H1 (cell line): Measurements from ENCODE around the gene MUC5AC.

Experiments
- CBX8 ChIP-seq: fragments of 300-800, 300-1000 bp; sonication (generic); IDR thresholded peaks from 2 replicates; pipeline ENCODE4 v1.7.1; 2016; ENCODE audit warnings: low read depth, low read length, borderline replicate concordance
- CTCF ChIP-seq, 3 experiments: IDR thresholded peaks; 1 replicate in 2 of 3; 2 replicates in 1 of 3; pipeline versions ENCODE4 v1.5.1 to v1.6.1; 2011; ENCODE audit warnings: low read length in 3 of 3, mild to moderate bottlenecking in 3 of 3, inconsistent platforms in 2 of 3, low read depth in 1 of 3, moderate library complexity in 1 of 3; ENCODE audit not compliant: insufficient read depth in 1 of 3; ENCODE audit errors: control extremely low read depth in 1 of 3
- JUN ChIP-seq: IDR thresholded peaks from 2 replicates; pipeline ENCODE4 v1.6.1; 2011; ENCODE audit warnings: low read depth, mild to moderate bottlenecking, improper control_type of control experiment, low read length
- POLR2AphosphoS5 ChIP-seq: IDR thresholded peaks from 2 replicates; pipeline ENCODE4 v1.6.1; 2011; ENCODE audit warnings: low read depth, low read length
- POU5F1 ChIP-seq: IDR thresholded peaks from 2 replicates; pipeline ENCODE4 v1.6.1; 2011; ENCODE audit warnings: low read depth, mild to moderate bottlenecking, low read length, moderate library complexity
- RAD21 ChIP-seq, 2 experiments: IDR thresholded peaks in 1 of 2; conservative IDR thresholded peaks in 1 of 2; 2 replicates each; pipeline ENCODE4 v1.6.1; 2011; ENCODE audit warnings: low read depth in 2 of 2, low read length in 2 of 2, improper control_type of control experiment in 1 of 2, inconsistent platforms in 1 of 2, mild to moderate bottlenecking in 1 of 2, moderate library complexity in 1 of 2

DNA sequence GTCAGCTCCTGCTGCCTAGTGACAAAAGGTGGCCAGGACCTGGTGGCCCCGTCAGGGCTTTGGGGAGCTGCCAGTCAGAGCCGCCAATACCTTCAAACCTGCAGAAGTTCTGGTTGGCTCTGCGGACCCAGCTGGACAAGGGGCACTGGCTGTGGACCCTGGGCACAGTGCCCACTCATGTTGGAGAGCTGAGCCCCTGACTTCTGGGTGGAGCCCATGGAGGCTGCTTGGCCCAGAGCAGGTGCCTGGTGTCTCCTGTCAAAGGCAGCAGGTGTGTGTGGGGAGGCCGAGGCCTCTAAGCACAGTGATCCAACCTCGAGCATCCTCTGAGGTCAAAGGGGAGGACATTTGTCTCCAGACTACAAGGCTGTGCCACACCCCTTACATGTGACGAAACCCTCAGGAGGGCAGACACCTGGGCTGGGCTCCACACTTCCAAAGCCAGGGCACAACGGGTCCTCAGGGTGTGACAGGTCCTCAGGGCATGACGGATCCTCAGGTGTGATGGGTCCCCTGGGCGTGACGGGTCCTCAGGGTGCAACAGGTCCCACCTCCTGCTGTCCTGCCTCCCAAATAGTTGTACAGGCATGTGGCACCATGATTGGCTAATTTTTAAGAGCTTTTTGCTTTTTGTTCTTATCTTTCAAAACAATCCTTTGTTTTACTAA is 46.1 kb upstream of the MUC5AC start:
- no peak for TF ChIP-seq CTCF (IDR thresholded peaks at IDR 0.05; ENCODE audit: control extremely low read depth in 1 of 3, insufficient read depth in 1 of 3, low read depth in 1 of 3, low read length in 3 of 3)
- no peak for TF ChIP-seq POU5F1
- TF ChIP-seq CBX8, result no peak
- no peak for TF ChIP-seq JUN
- no peak for TF ChIP-seq RAD21 (IDR thresholded peaks at IDR 0.05 in 1 of 2, conservative IDR thresholded peaks at IDR 0.05 in 1 of 2; ENCODE audit: low read depth in 2 of 2, low read length in 2 of 2)
- TF ChIP-seq POLR2AphosphoS5, result no peak
